HL-60 (cell line): ENCODE data around the gene CNDP2.

Experiments used
- DNase-seq, 2 experiments: peaks; one replicate each; pipeline ENCODE4 v3.0.0-alpha.2; 2010 to 2020; ENCODE audit warnings: low read depth in 1 of 2, low spot score in 1 of 2
- H3K27ac ChIP-seq: fragments of 250-450 bp; sonication (Bioruptor Pico); replicated peaks from 2 replicates; pipeline ENCODE4 v1.5.1; 2020; ENCODE audit warnings: mild to moderate bottlenecking, moderate library complexity
- H3K27me3 ChIP-seq: fragments of 250-450 bp; sonication (Bioruptor Pico); 2 replicates; pipeline ENCODE4 v1.5.1; 2021; ENCODE audit warnings: mild to moderate bottlenecking, moderate library complexity; ENCODE audit not compliant: insufficient read depth, poor library complexity, severe bottlenecking
- H3K4me3 ChIP-seq: replicated peaks from 2 replicates; pipeline ENCODE4 v1.5.1; 2011; ENCODE audit warnings: mild to moderate bottlenecking, control low read depth, low read length; ENCODE audit not compliant: insufficient read depth
- GABPA ChIP-seq: IDR thresholded peaks from 2 replicates; pipeline ENCODE4 v1.6.1; 2012; ENCODE audit warnings: low read depth
- POLR2AphosphoS5 ChIP-seq: IDR thresholded peaks from 2 replicates; pipeline ENCODE4 v1.6.1; 2012; ENCODE audit warnings: low read depth
- SPI1 ChIP-seq: IDR thresholded peaks from 2 replicates; pipeline ENCODE4 v1.6.1; 2012; ENCODE audit warnings: low read depth, mild to moderate bottlenecking, borderline replicate concordance
- TF ChIP-seq, protein P1 (sequence below): IDR thresholded peaks from one replicate; pipeline ENCODE4 v1.5.1; 2011; ENCODE audit warnings: low read length, control low read depth, inconsistent platforms; ENCODE audit not compliant: insufficient read depth
- TF ChIP-seq, protein P2 (sequence below): IDR thresholded peaks from 2 replicates; pipeline ENCODE4 v1.6.1; 2012; ENCODE audit warnings: low read depth; ENCODE audit not compliant: insufficient replicate concordance

CNDP2 gene

DNA sequence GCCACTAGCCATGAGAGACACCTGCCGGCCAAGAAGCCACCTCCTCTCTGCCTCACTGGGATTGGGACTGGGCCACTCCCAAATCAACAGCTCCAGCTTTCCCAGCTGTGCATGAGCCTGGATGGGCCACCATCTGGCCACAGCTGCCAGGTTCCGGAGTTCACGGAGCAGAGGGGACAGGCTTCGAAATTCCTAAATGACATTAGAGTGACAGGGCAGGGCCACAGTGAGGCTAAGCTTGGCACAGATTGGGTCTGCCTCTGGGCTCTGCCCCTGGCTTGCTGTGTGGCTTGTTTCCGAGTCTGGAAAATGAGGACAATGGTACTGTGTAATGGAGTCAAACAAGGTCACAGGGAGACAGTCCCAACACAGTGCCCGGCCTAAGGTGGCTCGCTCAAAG lies 45.5 kb upstream of the CNDP2 start:
- no peak for DNase-seq
- H3K4me3 ChIP-seq = no peak overlapping the region
- H3K27ac ChIP-seq = no peak overlapping the region
- peaks cover 44% of the 10 kb centered on the region for H3K27me3 ChIP-seq
- TF ChIP-seq SPI1 (no peak), GABPA (no peak), POLR2AphosphoS5 (no peak)
- TF ChIP-seq, protein P1, sequence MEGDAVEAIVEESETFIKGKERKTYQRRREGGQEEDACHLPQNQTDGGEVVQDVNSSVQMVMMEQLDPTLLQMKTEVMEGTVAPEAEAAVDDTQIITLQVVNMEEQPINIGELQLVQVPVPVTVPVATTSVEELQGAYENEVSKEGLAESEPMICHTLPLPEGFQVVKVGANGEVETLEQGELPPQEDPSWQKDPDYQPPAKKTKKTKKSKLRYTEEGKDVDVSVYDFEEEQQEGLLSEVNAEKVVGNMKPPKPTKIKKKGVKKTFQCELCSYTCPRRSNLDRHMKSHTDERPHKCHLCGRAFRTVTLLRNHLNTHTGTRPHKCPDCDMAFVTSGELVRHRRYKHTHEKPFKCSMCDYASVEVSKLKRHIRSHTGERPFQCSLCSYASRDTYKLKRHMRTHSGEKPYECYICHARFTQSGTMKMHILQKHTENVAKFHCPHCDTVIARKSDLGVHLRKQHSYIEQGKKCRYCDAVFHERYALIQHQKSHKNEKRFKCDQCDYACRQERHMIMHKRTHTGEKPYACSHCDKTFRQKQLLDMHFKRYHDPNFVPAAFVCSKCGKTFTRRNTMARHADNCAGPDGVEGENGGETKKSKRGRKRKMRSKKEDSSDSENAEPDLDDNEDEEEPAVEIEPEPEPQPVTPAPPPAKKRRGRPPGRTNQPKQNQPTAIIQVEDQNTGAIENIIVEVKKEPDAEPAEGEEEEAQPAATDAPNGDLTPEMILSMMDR = no peak
- TF ChIP-seq, protein P2, sequence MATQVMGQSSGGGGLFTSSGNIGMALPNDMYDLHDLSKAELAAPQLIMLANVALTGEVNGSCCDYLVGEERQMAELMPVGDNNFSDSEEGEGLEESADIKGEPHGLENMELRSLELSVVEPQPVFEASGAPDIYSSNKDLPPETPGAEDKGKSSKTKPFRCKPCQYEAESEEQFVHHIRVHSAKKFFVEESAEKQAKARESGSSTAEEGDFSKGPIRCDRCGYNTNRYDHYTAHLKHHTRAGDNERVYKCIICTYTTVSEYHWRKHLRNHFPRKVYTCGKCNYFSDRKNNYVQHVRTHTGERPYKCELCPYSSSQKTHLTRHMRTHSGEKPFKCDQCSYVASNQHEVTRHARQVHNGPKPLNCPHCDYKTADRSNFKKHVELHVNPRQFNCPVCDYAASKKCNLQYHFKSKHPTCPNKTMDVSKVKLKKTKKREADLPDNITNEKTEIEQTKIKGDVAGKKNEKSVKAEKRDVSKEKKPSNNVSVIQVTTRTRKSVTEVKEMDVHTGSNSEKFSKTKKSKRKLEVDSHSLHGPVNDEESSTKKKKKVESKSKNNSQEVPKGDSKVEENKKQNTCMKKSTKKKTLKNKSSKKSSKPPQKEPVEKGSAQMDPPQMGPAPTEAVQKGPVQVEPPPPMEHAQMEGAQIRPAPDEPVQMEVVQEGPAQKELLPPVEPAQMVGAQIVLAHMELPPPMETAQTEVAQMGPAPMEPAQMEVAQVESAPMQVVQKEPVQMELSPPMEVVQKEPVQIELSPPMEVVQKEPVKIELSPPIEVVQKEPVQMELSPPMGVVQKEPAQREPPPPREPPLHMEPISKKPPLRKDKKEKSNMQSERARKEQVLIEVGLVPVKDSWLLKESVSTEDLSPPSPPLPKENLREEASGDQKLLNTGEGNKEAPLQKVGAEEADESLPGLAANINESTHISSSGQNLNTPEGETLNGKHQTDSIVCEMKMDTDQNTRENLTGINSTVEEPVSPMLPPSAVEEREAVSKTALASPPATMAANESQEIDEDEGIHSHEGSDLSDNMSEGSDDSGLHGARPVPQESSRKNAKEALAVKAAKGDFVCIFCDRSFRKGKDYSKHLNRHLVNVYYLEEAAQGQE = no peak

DNA sequence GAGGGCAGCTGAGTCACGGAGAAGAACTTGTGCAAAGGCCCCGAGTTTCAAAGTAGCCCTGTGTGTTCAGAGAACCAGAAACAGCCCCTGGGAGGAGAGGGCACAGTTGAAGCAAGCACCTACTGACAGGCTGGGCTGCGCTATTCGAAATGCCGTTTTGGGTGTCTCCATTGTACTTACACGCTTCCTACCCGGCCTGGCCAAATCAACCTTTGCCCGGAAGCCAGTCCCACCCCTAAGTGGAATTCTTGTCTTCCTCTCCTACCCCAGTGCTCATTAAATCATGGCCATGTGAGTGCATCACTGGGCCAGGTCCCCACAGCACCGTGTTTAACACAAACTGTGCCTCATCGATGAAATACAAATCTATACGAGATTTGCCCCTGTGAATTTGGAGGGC lies 45.0 kb upstream of the CNDP2 start:
- no peak overlapping the region for H3K4me3 ChIP-seq
- H3K27me3 ChIP-seq = peaks cover 49% of the 10 kb centered on the region
- TF ChIP-seq GABPA = no peak
- TF ChIP-seq POLR2AphosphoS5 = no peak
- TF ChIP-seq, protein P2 = no peak
- TF ChIP-seq SPI1 = no peak
- TF ChIP-seq, protein P1 = no peak
- DNase-seq = no peak
- no peak overlapping the region for H3K27ac ChIP-seq

DNA sequence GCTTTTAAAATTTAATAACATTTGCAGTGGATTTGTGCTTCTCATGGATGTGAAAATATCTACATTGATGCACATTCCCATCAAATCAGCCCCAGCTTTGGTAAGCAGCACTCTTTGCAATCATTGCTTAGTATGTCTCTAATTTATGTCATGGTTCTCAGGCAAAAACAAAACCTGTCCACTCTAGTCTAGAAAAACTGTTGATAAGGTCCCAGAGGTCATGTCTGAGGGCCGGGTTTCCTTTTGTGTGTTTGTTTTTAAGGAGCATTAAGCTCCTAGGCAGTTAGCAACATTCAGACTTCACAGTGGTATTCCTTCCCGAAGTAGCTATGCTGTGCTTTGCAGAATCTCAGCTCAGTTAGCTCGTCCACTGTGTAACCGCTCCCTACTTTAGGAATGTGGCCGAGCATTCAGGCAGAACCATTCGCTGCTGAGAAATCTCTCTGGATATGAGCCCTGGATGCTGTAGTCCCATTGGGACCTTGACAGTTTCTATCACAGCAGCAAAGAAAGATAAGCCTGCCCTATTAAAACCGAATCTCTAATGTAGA lies 43.1 kb upstream of the CNDP2 start:
- DNase-seq = no peak
- TF ChIP-seq GABPA (no peak), POLR2AphosphoS5 (no peak), SPI1 (no peak)
- TF ChIP-seq, protein P1 = no peak
- TF ChIP-seq, protein P2 = no peak
- Histone ChIP-seq H3K27me3 (peaks cover 65% of the 10 kb centered on the region), H3K4me3 (no peak overlapping the region), H3K27ac (no peak overlapping the region)
